ENCODE measurements around the gene CD3E. TPM values are rescaled to one million over a fixed set of nuclear protein-coding genes. Genes with fewer than 3 reads are reported as not detected.

The CD3E gene
- total and polyA plus RNA-seq, 2 of the 8 experiments (the other 6 are each of a cell fraction or from before 2014, with no cell fraction given), result not detected

DNA sequence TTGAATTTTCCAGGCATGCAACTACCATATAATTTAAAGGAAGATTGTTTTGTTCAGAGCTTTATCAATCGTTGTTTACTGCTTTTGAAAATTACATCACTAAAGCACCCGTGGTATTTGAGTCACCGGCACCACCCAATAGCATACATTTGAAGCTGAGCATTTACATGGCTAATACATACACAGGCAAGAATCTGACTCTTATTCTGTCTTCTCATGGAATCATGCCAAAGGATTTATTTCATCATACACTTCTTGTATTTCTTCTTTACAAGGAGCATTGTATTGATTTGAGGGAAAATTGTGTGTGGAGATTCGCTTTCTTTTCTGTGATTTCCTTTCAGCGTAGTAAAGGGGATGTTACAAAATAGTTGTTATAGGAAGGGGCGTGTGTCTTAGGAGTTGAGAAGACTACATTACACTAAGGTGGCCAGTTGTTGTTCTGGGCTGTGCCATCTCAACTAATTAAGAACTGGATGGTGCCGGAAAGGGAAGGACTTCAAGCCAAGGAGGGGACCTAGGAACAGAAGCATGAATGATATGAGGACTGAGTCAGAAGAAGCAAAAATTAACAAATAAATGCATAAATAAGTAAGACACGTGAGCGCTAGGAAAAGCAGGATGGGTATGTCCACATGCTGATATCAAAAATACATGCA lies 12.9 kb upstream of the CD3E start:
- no peak for DNase-seq (ENCODE audit: low read depth in 1 of 2, low spot score in 2 of 2)
- H3K36me3 ChIP-seq (ENCODE audit: control insufficient read depth in 2 of 4, insufficient read depth in 4 of 4, low read length in 3 of 4), result no peaks in the 10 kb centered on the region
- ChIA-PET CTCF (ENCODE audit: partially characterized antibody) (interaction anchor here (0.7 to 4.7 kb wide), 15 partner anchors 9 to 147 kb away, joined by 3 to 37 read pairs (median 3); partner anchors contain the start of gene MPZL2), POLR2A (ENCODE audit: partially characterized antibody) (no interaction called here)
- no peak overlapping the region for H2AFZ ChIP-seq (ENCODE audit: low read length)
- no peak overlapping the region for H3K18ac ChIP-seq (ENCODE audit: extremely low read depth, low read length)
- no peaks in the 10 kb centered on the region for H3K23me2 ChIP-seq (ENCODE audit: low read depth, low read length)
- H3K4me3 ChIP-seq (ENCODE audit: extremely low read depth in 1 of 4, insufficient read depth in 2 of 4, low read depth in 3 of 4, low read length in 4 of 4), result no peak overlapping the region
- H3K79me1 ChIP-seq (ENCODE audit: low read depth, low read length), result no peaks in the 10 kb centered on the region
- no peak overlapping the region for H2BK120ac ChIP-seq (replicated peaks; ENCODE audit: low read depth, low read length)
- no peak overlapping the region for H3K56ac ChIP-seq (replicated peaks; ENCODE audit: insufficient read length, low read depth, low read length)
- H4K91ac ChIP-seq (replicated peaks; ENCODE audit: insufficient read length, low read length), result no peak overlapping the region
- no peak for FAIRE-seq
- no peak overlapping the region for H2BK20ac ChIP-seq (ENCODE audit: low read length)
- H3K23ac ChIP-seq (ENCODE audit: insufficient read length), result no peak overlapping the region
- no peaks in the 10 kb centered on the region for H3K9me3 ChIP-seq (ENCODE audit: insufficient read depth in 2 of 2, low read depth in 1 of 2, low read length in 1 of 2)
- no peak overlapping the region for H2BK12ac ChIP-seq (ENCODE audit: low read depth, low read length)
- no peaks in the 10 kb centered on the region; a peak in 1 of 7 replicates for H3K27me3 ChIP-seq (replicated peaks in 1 of 4; ENCODE audit: control insufficient read depth in 3 of 4, extremely low read depth in 1 of 4, insufficient read depth in 3 of 4, low read length in 3 of 4)
- H4K5ac ChIP-seq (ENCODE audit: insufficient read length, low read depth, low read length), result no peak overlapping the region
- no peak overlapping the region for H2BK15ac ChIP-seq (ENCODE audit: low read length)
- no peak overlapping the region for H3K27ac ChIP-seq (ENCODE audit: low read depth, low read length)
- no peak overlapping the region for H3K9ac ChIP-seq (replicated peaks in 1 of 4; ENCODE audit: extremely low read depth in 1 of 4, low read depth in 3 of 4, low read length in 3 of 4)
- H3K4ac ChIP-seq (replicated peaks; ENCODE audit: insufficient read length, low read depth, low read length), result no peak overlapping the region
- 91% methylated on average over 9 of the region's 9 CpGs; no CpG with 5 or more reads in 1 of the 2 experiments for WGBS, 2 experiments (ENCODE audit: extremely low coverage in 1 of 2, insufficient coverage in 1 of 2, insufficient read length in 1 of 2, insufficient replicate concordance in 2 of 2, low coverage in 1 of 2, low lambda C conversion rate in 2 of 2, missing lambda C conversion rate in 1 of 2)
- H2BK5ac ChIP-seq (ENCODE audit: low read depth, low read length), result no peak overlapping the region
- H3K4me1 ChIP-seq (replicated peaks in 1 of 4; ENCODE audit: control insufficient read depth in 3 of 4, insufficient read depth in 4 of 4, low read length in 3 of 4), result no peaks in the 10 kb centered on the region; a peak in 1 of 7 replicates
- no peak overlapping the region for H2AK5ac ChIP-seq (ENCODE audit: low read depth, low read length)
- no peak overlapping the region for H4K8ac ChIP-seq (ENCODE audit: extremely low read depth, insufficient read depth, low read length)
- no peak overlapping the region for H3K14ac ChIP-seq (ENCODE audit: insufficient read length)
- no peaks in the 10 kb centered on the region for H3K79me2 ChIP-seq (ENCODE audit: control insufficient read depth in 1 of 2, insufficient read depth in 2 of 2, low read length in 2 of 2)
- H4K20me1 ChIP-seq (replicated peaks in 1 of 2; ENCODE audit: control insufficient read depth in 1 of 2, insufficient read depth in 2 of 2, low read length in 2 of 2), result no peaks in the 10 kb centered on the region
- no peak overlapping the region for H3K4me2 ChIP-seq (ENCODE audit: insufficient read depth in 1 of 2, low read depth in 2 of 2, low read length in 2 of 2)
- TF ChIP-seq TEAD4 (IDR thresholded peaks at IDR 0.05; ENCODE audit: low read depth, low read length) (no peak), CHD1 (IDR thresholded peaks at IDR 0.05; ENCODE audit: low read depth, low read length) (no peak), POLR2A (IDR thresholded peaks at IDR 0.05; ENCODE audit: control extremely low read depth in 1 of 2, low read depth in 2 of 2, low read length in 2 of 2) (no peak), JUN (IDR thresholded peaks at IDR 0.05; ENCODE audit: low read depth, low read length) (no peak), BCL11A (IDR thresholded peaks at IDR 0.05; ENCODE audit: low read depth in 2 of 2, low read length in 2 of 2) (no peak), SAP30 (IDR thresholded peaks at IDR 0.05; ENCODE audit: insufficient read depth, insufficient replicate concordance, low read length) (no peak)

All from H1 (cell line).